Measurements from ENCODE around the gene MAPK10.

MAPK10 gene

DNA sequence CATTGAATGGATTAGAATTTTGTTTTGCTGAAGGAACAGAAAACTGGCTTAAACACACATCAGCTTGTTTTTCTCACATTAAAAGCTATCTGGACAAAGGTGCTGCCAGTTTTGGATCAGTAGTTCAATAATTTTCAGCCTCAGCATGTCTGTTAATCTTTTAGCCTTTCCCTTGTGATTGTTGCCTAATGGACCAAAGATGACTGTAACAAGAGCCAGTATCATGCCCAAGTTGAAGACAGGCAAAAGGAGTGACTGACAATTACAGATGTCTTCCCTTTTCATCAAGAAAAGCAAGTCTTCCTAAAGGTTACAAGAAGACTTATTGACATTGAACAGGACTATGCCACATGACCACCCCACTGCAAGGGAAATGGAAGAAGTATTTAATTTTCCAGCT lies 419.7 kb downstream of the MAPK10 start:
- no peak overlapping the region for H3K4me3 ChIP-seq (ENCODE audit: low read depth, low read length)
- TF ChIP-seq, protein P1, sequence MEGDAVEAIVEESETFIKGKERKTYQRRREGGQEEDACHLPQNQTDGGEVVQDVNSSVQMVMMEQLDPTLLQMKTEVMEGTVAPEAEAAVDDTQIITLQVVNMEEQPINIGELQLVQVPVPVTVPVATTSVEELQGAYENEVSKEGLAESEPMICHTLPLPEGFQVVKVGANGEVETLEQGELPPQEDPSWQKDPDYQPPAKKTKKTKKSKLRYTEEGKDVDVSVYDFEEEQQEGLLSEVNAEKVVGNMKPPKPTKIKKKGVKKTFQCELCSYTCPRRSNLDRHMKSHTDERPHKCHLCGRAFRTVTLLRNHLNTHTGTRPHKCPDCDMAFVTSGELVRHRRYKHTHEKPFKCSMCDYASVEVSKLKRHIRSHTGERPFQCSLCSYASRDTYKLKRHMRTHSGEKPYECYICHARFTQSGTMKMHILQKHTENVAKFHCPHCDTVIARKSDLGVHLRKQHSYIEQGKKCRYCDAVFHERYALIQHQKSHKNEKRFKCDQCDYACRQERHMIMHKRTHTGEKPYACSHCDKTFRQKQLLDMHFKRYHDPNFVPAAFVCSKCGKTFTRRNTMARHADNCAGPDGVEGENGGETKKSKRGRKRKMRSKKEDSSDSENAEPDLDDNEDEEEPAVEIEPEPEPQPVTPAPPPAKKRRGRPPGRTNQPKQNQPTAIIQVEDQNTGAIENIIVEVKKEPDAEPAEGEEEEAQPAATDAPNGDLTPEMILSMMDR (IDR thresholded peaks at IDR 0.05; ENCODE audit: low read depth, low read length) = no peak
- in situ Hi-C loops (cut with HindIII; ENCODE audit: low sequenced_read_pairs) = no loop called here
- DNase-seq (ENCODE audit: low read depth, low spot score) = no peak

Measured in astrocyte of the spinal cord (primary cell).